HG03280 (cell line): ENCODE results near the gene RANBP10.
"Not testable (repeated sequence)": the region's sequence is repeated elsewhere in the genome, so short reads cannot be mapped to it uniquely, and the experiment has no call there.

Experiments
- ATAC-seq: cut with Tn5 transposase; IDR thresholded peaks from one replicate; pipeline ENCODE4 v1.9.1; 2021; ENCODE audit warnings: mild to moderate bottlenecking, moderate library complexity; ENCODE audit not compliant: unreplicated experiment

RANBP10 gene

GRCh38 chr16:67806428-67807147, at the start of gene RANBP10, which contains the start of gene TSNAXIP1:
RANBP10 (minus strand) TSS chr16:67806560; CDS start chr16:67806536, 24 bp downstream.
TSNAXIP1 (plus strand) TSS chr16:67806889; CDS start chr16:67807150, 261 bp downstream.
- peak; percentile 91 for ATAC-seq

- no peak for ATAC-seq
These were observed 49.4 kb upstream of the RANBP10 start for GRCh38 chr16:67855789-67856188.

GRCh38 chr16:67853670-67854069, 47.3 kb upstream of the RANBP10 start:
- ATAC-seq: no peak

- ATAC-seq: no peak
These were observed 41.8 kb upstream of the RANBP10 start for GRCh38 chr16:67848118-67848517.

GRCh38 chr16:67847064-67847861, 40.9 kb upstream of the RANBP10 start, which contains the start of gene CENPT:
CENPT (minus strand) TSS chr16:67847693; CDS start chr16:67833859, 13,834 bp downstream.
- ATAC-seq: peak; percentile 37

- ATAC-seq: peak; percentile 56
These were observed 40.1 kb upstream of the RANBP10 start, which contains the start of gene NUTF2 for GRCh38 chr16:67846320-67847063. NUTF2 (plus strand) TSS chr16:67846933; CDS start chr16:67865131, 18,198 bp downstream.

GRCh38 chr16:67846063-67846319, 39.6 kb upstream of the RANBP10 start:
- ATAC-seq: no peak

GRCh38 chr16:67845291-67846062, 39.1 kb upstream of the RANBP10 start:
- no peak for ATAC-seq

GRCh38 chr16:67844497-67844896, 38.1 kb upstream of the RANBP10 start:
- ATAC-seq: no peak

- no peak for ATAC-seq
These were observed 37.0 kb upstream of the RANBP10 start for GRCh38 chr16:67843343-67843765.

GRCh38 chr16:67842509-67843342, 36.4 kb upstream of the RANBP10 start:
- peak; percentile 5 for ATAC-seq

GRCh38 chr16:67841816-67842508, 35.6 kb upstream of the RANBP10 start, which contains the start of gene THAP11:
THAP11 (plus strand) TSS chr16:67842320; CDS start chr16:67842555, 235 bp downstream.
- peak; percentile 48 for ATAC-seq

GRCh38 chr16:67841198-67841815, 34.9 kb upstream of the RANBP10 start:
- ATAC-seq: no peak

GRCh38 chr16:67837811-67838210, 31.5 kb upstream of the RANBP10 start:
- no peak for ATAC-seq

GRCh38 chr16:67837190-67837589, 30.8 kb upstream of the RANBP10 start:
- ATAC-seq: not testable (repeated sequence)

GRCh38 chr16:67834242-67834614, 27.9 kb upstream of the RANBP10 start:
- no peak for ATAC-seq

GRCh38 chr16:67833415-67834241, 27.3 kb upstream of the RANBP10 start:
- ATAC-seq: peak; percentile 95

- ATAC-seq: no peak
These were observed 26.7 kb upstream of the RANBP10 start for GRCh38 chr16:67833030-67833414.
